Neural cell (in vitro differentiated cells): ENCODE results near the gene ACOX3.

Experiments used
- CTCF ChIP-seq: fragments of 450-650 bp; IDR thresholded peaks from 2 replicates; pipeline ENCODE4 v1.5.1; 2014; ENCODE audit warnings: antibody characterized with exemption, mild to moderate bottlenecking, moderate library complexity; ENCODE audit not compliant: poor library complexity, severe bottlenecking
- EZH2 ChIP-seq: fragments of 200-600, 300-800 bp; shearing (Covaris generic), sonication (generic); IDR thresholded peaks from 2 replicates; pipeline ENCODE4 v1.6.1; 2014; ENCODE audit warnings: antibody characterized with exemption, low read length, borderline replicate concordance, mild to moderate bottlenecking; ENCODE audit not compliant: insufficient read depth, poor library complexity, severe bottlenecking
- MXI1 ChIP-seq: fragments of 450-650 bp; conservative IDR thresholded peaks from 2 replicates; pipeline ENCODE4 v1.6.1; 2014; ENCODE audit warnings: antibody characterized with exemption, mild to moderate bottlenecking; ENCODE audit not compliant: poor library complexity, severe bottlenecking
- POLR2AphosphoS5 ChIP-seq: IDR thresholded peaks from 2 replicates; pipeline ENCODE4 v1.6.1; 2012
- RAD21 ChIP-seq: fragments of 450-650 bp; conservative IDR thresholded peaks from 2 replicates; pipeline ENCODE4 v1.6.1; 2014; ENCODE audit warnings: antibody characterized with exemption, mild to moderate bottlenecking, moderate library complexity
- REST ChIP-seq: IDR thresholded peaks from 2 replicates; pipeline ENCODE4 v1.6.1; 2012; ENCODE audit warnings: borderline replicate concordance
- SMC3 ChIP-seq: fragments of 450-650 bp; conservative IDR thresholded peaks from 2 replicates; pipeline ENCODE4 v1.6.1; 2014; ENCODE audit warnings: antibody characterized with exemption, mild to moderate bottlenecking, moderate library complexity; ENCODE audit not compliant: poor library complexity
- TAF1 ChIP-seq: IDR thresholded peaks from 2 replicates; pipeline ENCODE4 v1.6.1; 2012; ENCODE audit warnings: low read depth

GRCh38 chr4:8478371-8478770, 37.8 kb upstream of the ACOX3 start:
- TF ChIP-seq CTCF (no peak), REST (no peak), POLR2AphosphoS5 (no peak), SMC3 (no peak), EZH2 (no peak), TAF1 (no peak), MXI1 (no peak), RAD21 (no peak)
